Smooth muscle cell of the pulmonary artery (primary cell): ENCODE results near the gene SOX2. TPM values are rescaled to one million over a fixed set of nuclear protein-coding genes. Genes with fewer than 3 reads are reported as not detected.

Source experiments
- total RNA-seq: library from RNA; depleted of rRNA; stranded (reverse); fragments of >200 nt; gene quantifications from 2 replicates; pipeline ENCODE4 v1.2.3, GENCODE V29; 2014

Gene SOX2
- total RNA-seq: 0.63 TPM in 1 of 2 replicates, not detected in the other

GRCh38 chr3:181711325-181712135 is at the start of gene SOX2:
Gene SOX2 (plus strand): TSS chr3:181711925. CDS start chr3:181712361, 436 bp downstream.

